Measurements from ENCODE around the gene ATG4A.

ATG4A gene

DNA sequence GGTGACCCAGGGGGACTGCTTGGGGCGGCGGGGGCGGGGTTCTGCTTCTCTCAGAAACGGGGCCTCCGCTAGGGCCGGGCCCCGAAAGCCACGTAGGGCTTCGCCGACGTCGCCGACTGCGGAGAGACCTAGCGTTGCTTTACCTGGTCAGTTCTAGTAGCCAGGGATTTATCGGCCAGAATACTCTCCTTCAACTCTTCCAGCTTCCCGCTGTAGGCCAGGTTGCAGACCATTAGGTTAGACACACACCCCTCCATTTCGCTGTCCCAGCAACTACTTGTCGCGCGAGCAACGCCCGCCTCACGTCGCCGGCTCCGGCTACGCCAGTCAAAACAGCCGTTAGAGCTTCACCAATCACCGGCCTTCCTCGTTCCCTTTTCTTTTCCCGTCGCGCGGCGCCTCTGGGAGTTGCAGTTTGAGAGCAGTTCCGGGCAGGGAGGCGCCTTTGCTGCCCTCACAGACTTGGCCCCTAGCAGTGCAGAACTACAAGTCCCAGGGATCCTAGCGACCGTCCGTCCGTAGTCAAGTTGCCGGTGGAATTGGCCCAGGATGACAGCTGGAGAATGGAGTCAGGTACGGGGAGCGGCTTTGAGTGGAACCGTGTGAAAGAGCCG is at the start of gene ATG4A, which contains the start of gene PSMD10:
Gene ATG4A, plus strand, starts transcription at position 515 of the 614 bp plus-strand sequence. Its CDS starts 49 bp downstream, at position 564.
Gene PSMD10, minus strand, starts transcription at position 279 of the 614 bp plus-strand sequence. Its CDS starts 22 bp downstream, at position 257.
- peak; percentile 67 for TF ChIP-seq POLR2AphosphoS5 (IDR thresholded peaks at IDR 0.05; ENCODE audit: borderline replicate concordance, low read depth, low read length)
- TF ChIP-seq EZH2 (IDR thresholded peaks at IDR 0.05), result no peak
- Histone ChIP-seq H3K9ac (ENCODE audit: insufficient read length) (peak within 1 kb of the TSS; percentile 83), H3K9me3 (ENCODE audit: low read depth, low read length) (no peaks in the 10 kb centered on the region), H3K27ac (peak within 1 kb of the TSS; percentile 34; the same call in 1 of the 2 replicates), H3K36me3 (ENCODE audit: insufficient read depth, low read length) (peaks cover 7% of the 10 kb centered on the region; the same call in 1 of the 2 replicates), H3K4me3 (peak within 1 kb of the TSS; percentile 80)
- peak; percentile 51 for DNase-seq (ENCODE audit: low read depth, low spot score)

DNA sequence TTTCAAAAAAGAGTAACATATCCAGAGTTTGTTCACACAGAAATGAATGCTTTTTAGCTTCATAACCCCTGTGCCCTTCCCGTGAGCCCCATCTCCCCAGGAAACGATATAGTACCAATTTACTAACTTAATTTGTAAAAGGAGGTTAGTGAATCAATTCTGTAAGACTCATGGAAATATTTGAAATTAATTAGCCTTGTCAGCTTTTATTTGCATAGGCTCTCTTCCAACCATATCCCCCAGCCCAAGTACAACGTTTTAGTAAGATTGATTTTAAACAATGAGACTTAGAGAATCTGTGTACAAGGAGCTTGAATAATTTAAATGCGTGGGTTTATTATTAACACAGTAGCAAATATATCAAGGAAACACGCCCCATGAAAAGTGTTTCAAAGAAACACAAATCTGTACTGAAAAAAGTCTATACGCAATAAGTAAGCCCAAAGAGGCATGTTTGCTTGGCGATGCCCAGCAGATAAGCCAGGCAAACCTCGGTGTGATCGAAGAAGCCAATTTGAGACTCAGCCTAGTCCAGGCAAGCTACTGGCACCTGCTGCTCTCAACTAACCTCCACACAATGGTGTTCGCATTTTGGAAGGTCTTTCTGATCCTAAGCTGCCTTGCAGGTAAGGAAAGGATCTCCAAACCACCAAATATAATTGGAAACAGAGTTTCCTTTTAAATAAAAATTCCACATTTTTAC is 46.9 kb upstream of the ATG4A start, which contains the start of gene VSIG1:
Gene VSIG1, plus strand, starts transcription at position 512 of the 703 bp plus-strand sequence. Its CDS starts 66 bp downstream, at position 578.
- Histone ChIP-seq H3K9me3 (ENCODE audit: low read depth, low read length) (no peaks in the 10 kb centered on the region), H3K9ac (ENCODE audit: insufficient read length) (no peak within 1 kb of the TSS), H3K36me3 (ENCODE audit: insufficient read depth, low read length) (no peaks in the 10 kb centered on the region), H3K4me3 (no peak within 1 kb of the TSS), H3K27ac (no peak within 1 kb of the TSS)
- no peak for TF ChIP-seq FOXP2 (optimal IDR thresholded peaks at IDR 0.05; ENCODE audit: control extremely low read depth, extremely low read length, insufficient read depth)
- TF ChIP-seq POLR2AphosphoS5 (IDR thresholded peaks at IDR 0.05; ENCODE audit: borderline replicate concordance, low read depth, low read length), result no peak
- no peak for TF ChIP-seq EZH2 (IDR thresholded peaks at IDR 0.05)
- DNase-seq (ENCODE audit: low read depth, low spot score), result no peak

DNA sequence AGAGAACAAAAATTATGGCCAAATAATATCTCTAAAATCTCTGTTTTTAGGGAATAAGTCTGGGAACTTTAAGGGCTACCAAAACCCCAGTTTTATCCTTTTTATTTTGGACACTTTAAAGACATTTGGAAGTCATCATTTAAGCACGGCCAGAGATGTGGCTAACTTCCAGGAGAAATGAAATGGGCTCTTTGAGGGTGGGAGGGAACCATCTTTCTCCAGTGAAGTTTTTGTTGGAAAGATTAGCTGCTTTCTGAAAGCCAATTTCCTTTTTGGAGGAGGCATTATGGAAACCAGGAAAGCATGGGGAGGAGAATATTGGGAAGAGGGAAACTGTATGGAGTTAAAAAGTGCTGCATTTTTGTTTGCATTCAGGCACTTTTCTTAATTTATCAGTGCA is 41.9 kb upstream of the ATG4A start:
- no peak overlapping the region for H3K27ac ChIP-seq
- no peak for DNase-seq (ENCODE audit: low read depth, low spot score)

GRCh38 chrX:108053218-108053617 is 38.4 kb upstream of the ATG4A start:
- DNase-seq (ENCODE audit: low read depth, low spot score), result no peak
- Histone ChIP-seq H3K4me3 (no peak overlapping the region), H3K9ac (ENCODE audit: insufficient read length) (no peak overlapping the region), H3K9me3 (ENCODE audit: low read depth, low read length) (no peaks in the 10 kb centered on the region), H3K36me3 (ENCODE audit: insufficient read depth, low read length) (no peaks in the 10 kb centered on the region), H3K27ac (no peak overlapping the region)
- TF ChIP-seq POLR2AphosphoS5 (IDR thresholded peaks at IDR 0.05; ENCODE audit: borderline replicate concordance, low read depth, low read length) (no peak), FOXP2 (optimal IDR thresholded peaks at IDR 0.05; ENCODE audit: control extremely low read depth, extremely low read length, insufficient read depth) (no peak), EZH2 (IDR thresholded peaks at IDR 0.05) (no peak)

More for the DNA sequence above, 41.9 kb upstream of the ATG4A start:
- TF ChIP-seq EZH2 (IDR thresholded peaks at IDR 0.05) (no peak), FOXP2 (optimal IDR thresholded peaks at IDR 0.05; ENCODE audit: control extremely low read depth, extremely low read length, insufficient read depth) (no peak), POLR2AphosphoS5 (IDR thresholded peaks at IDR 0.05; ENCODE audit: borderline replicate concordance, low read depth, low read length) (no peak)
- H3K9ac ChIP-seq (ENCODE audit: insufficient read length), result no peak overlapping the region
- H3K4me3 ChIP-seq, result no peak overlapping the region
- H3K36me3 ChIP-seq (ENCODE audit: insufficient read depth, low read length), result no peaks in the 10 kb centered on the region
- H3K9me3 ChIP-seq (ENCODE audit: low read depth, low read length), result no peaks in the 10 kb centered on the region

- no peak for TF ChIP-seq EZH2 (IDR thresholded peaks at IDR 0.05)
- no peak for TF ChIP-seq POLR2AphosphoS5 (IDR thresholded peaks at IDR 0.05; ENCODE audit: borderline replicate concordance, low read depth, low read length)
- TF ChIP-seq FOXP2 (optimal IDR thresholded peaks at IDR 0.05; ENCODE audit: control extremely low read depth, extremely low read length, insufficient read depth), result no peak
- H3K9ac ChIP-seq (ENCODE audit: insufficient read length), result no peak overlapping the region
- H3K36me3 ChIP-seq (ENCODE audit: insufficient read depth, low read length), result no peaks in the 10 kb centered on the region
- DNase-seq (ENCODE audit: low read depth, low spot score), result no peak
- no peak overlapping the region for H3K27ac ChIP-seq
- no peaks in the 10 kb centered on the region for H3K9me3 ChIP-seq (ENCODE audit: low read depth, low read length)
- no peak overlapping the region for H3K4me3 ChIP-seq
Observed at GRCh38 chrX:108055546-108055945, 36.0 kb upstream of the ATG4A start.

DNA sequence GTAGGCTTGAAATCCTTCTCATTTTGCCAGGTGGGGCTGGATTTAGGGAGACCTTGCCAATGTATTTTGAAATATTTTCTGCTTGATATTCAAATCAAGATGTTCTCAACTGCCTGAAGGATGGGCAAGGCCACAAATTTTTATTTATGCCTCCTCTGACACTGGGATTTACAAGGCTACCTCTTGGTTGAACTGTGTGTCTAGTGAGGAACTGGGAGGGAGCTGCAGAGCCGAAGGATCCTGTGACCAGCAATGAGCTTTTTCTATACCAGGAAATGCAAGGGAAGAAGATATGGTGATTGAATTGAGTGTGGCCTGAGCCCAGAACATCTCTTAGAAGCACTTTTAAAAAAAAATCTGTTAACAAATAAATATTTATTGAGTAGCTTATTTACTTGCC is 31.8 kb upstream of the ATG4A start:
- Histone ChIP-seq H3K27ac (no peak overlapping the region), H3K4me3 (no peak overlapping the region), H3K9ac (ENCODE audit: insufficient read length) (no peak overlapping the region), H3K36me3 (ENCODE audit: insufficient read depth, low read length) (no peaks in the 10 kb centered on the region), H3K9me3 (ENCODE audit: low read depth, low read length) (no peaks in the 10 kb centered on the region)
- no peak for DNase-seq (ENCODE audit: low read depth, low spot score)
- TF ChIP-seq POLR2AphosphoS5 (IDR thresholded peaks at IDR 0.05; ENCODE audit: borderline replicate concordance, low read depth, low read length), result no peak
- TF ChIP-seq FOXP2 (optimal IDR thresholded peaks at IDR 0.05; ENCODE audit: control extremely low read depth, extremely low read length, insufficient read depth), result no peak
- TF ChIP-seq EZH2 (IDR thresholded peaks at IDR 0.05), result no peak

- Histone ChIP-seq H3K9ac (ENCODE audit: insufficient read length) (no peak overlapping the region), H3K27ac (no peak overlapping the region), H3K9me3 (ENCODE audit: low read depth, low read length) (no peaks in the 10 kb centered on the region), H3K36me3 (ENCODE audit: insufficient read depth, low read length) (no peaks in the 10 kb centered on the region), H3K4me3 (no peak overlapping the region)
- DNase-seq (ENCODE audit: low read depth, low spot score), result no peak
- no peak for TF ChIP-seq EZH2 (IDR thresholded peaks at IDR 0.05)
- no peak for TF ChIP-seq FOXP2 (optimal IDR thresholded peaks at IDR 0.05; ENCODE audit: control extremely low read depth, extremely low read length, insufficient read depth)
- TF ChIP-seq POLR2AphosphoS5 (IDR thresholded peaks at IDR 0.05; ENCODE audit: borderline replicate concordance, low read depth, low read length), result no peak
Observed at GRCh38 chrX:108064001-108064400, 27.6 kb upstream of the ATG4A start.

DNA sequence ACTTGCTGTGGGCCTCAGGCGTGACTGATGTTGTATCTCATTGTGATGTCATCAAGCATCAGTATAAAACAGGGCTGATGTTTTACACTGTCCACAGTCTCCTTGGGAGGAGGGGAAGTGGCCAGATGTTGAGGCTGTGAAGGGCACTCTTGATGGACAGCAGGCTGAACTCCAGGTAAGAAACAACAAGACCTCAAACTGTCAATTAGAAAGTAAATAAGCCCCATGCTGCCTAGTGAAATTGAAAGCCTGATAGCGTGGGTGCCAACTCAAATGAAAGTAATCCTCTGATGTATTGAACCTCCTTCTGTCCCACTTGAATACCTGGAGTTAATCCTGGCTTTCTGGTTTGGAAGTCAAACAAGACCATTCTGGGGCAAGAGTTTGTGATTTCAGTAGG is 27.0 kb upstream of the ATG4A start:
- Histone ChIP-seq H3K27ac (no peak overlapping the region), H3K36me3 (ENCODE audit: insufficient read depth, low read length) (no peaks in the 10 kb centered on the region), H3K9me3 (ENCODE audit: low read depth, low read length) (no peaks in the 10 kb centered on the region), H3K9ac (ENCODE audit: insufficient read length) (no peak overlapping the region), H3K4me3 (no peak overlapping the region)
- no peak for DNase-seq (ENCODE audit: low read depth, low spot score)
- TF ChIP-seq POLR2AphosphoS5 (IDR thresholded peaks at IDR 0.05; ENCODE audit: borderline replicate concordance, low read depth, low read length) (no peak), EZH2 (IDR thresholded peaks at IDR 0.05) (no peak), FOXP2 (optimal IDR thresholded peaks at IDR 0.05; ENCODE audit: control extremely low read depth, extremely low read length, insufficient read depth) (no peak)

Data from SK-N-MC (cell line).